Upper lobe of right lung (tissue), 1 donor: ENCODE data around the gene MAP1LC3B. TPM values are rescaled to one million over a fixed set of nuclear protein-coding genes. Genes with fewer than 3 reads are reported as not detected.
A peak's percentile ranks its signal among the peaks of the same experiment; 100 is the strongest.

Experiments used
- ATAC-seq: fragments of 200-7000 bp; cut with Tn5 transposase; one replicate; pipeline ENCODE4 v1.9.1; 2020; ENCODE audit warnings: mild to moderate bottlenecking, moderate library complexity
- DNase-seq: peaks from one replicate; pipeline ENCODE4 v3.0.0-alpha.2; 2020
- H3K27ac ChIP-seq: fragments of 200-600 bp; one replicate; pipeline ENCODE4 v1.8.0; 2022
- H3K27me3 ChIP-seq: fragments of 200-600 bp; one replicate; pipeline ENCODE4 v1.8.0; 2022; ENCODE audit warnings: mild to moderate bottlenecking
- H3K36me3 ChIP-seq: fragments of 200-600 bp; one replicate; pipeline ENCODE4 v1.8.0; 2022
- H3K4me1 ChIP-seq: fragments of 200-600 bp; one replicate; pipeline ENCODE4 v1.8.0; 2022
- H3K4me3 ChIP-seq: fragments of 200-600 bp; one replicate; pipeline ENCODE4 v1.8.0; 2022; ENCODE audit warnings: mild to moderate bottlenecking
- H3K9me3 ChIP-seq: fragments of 200-600 bp; one replicate; pipeline ENCODE4 v1.8.0; 2022
- CTCF ChIP-seq: fragments of 200-600 bp; IDR thresholded peaks from one replicate; pipeline ENCODE4 v1.8.0; 2022; ENCODE audit warnings: antibody characterized with exemption
- intact Hi-C: fragments of 100-400 bp; cut with DNase I; formaldehyde crosslinking; loops from one replicate; pipeline ENCODE4 v1.11.0; 2022
- long read RNA-seq: library from polyadenylated mRNA; unstranded; transcript quantifications from one replicate; pipeline ENCODE4 v2.0.0, GENCODE V29; 2021
- total RNA-seq: library from RNA; stranded (reverse); fragmentation: NEBNext Ultra II Directional; extraction: Animal tissue kit (Norgen Biotek cat#: 25700); gene quantifications from one replicate; pipeline ENCODE4 v1.2.1, GENCODE V29; 2021
- donor health status: DM: no; HTN: yes; CAD: no; lungs with severe emphysema.

Gene MAP1LC3B
- total RNA-seq: 70.4 TPM
- long read RNA-seq, transcript MAP1LC3B-201 (4 exons, 2,688 nt): major isoform, 141 of 154 reads
- long read RNA-seq, partial matches to known transcripts: 1 of 154 reads
- long read RNA-seq, other reads (novel, unspliced or antisense): 10 of 154 reads

GRCh38 chr16:87391950-87392820 lies at the start of gene MAP1LC3B:
Gene MAP1LC3B (plus strand): TSS chr16:87392336. CDS start chr16:87392428, 92 bp downstream.
- ATAC-seq: peak; percentile 92
- Histone ChIP-seq H3K4me1 (peaks cover 39% of the 10 kb centered on the region), H3K27ac (peak within 1 kb of the TSS; percentile 99), H3K27me3 (no peaks in the 10 kb centered on the region), H3K9me3 (no peaks in the 10 kb centered on the region), H3K4me3 (peak within 1 kb of the TSS; percentile 73), H3K36me3 (no peaks in the 10 kb centered on the region)
- peak; percentile 99 for DNase-seq
- TF ChIP-seq CTCF: no peak
- intact Hi-C loops: no loop called here

- no peak for ATAC-seq
- Histone ChIP-seq H3K4me1 (peaks cover 13% of the 10 kb centered on the region), H3K27me3 (no peaks in the 10 kb centered on the region), H3K9me3 (no peaks in the 10 kb centered on the region), H3K36me3 (peaks cover 57% of the 10 kb centered on the region), H3K4me3 (no peak overlapping the region), H3K27ac (no peak overlapping the region)
- intact Hi-C loops: no loop called here
- no peak for TF ChIP-seq CTCF
- no peak for DNase-seq
These were observed 49.6 kb upstream of the MAP1LC3B start for GRCh38 chr16:87342504-87342903.

- peaks cover 57% of the 10 kb centered on the region for H3K36me3 ChIP-seq
- no peak for TF ChIP-seq CTCF
- H3K27me3 ChIP-seq: no peaks in the 10 kb centered on the region
- H3K9me3 ChIP-seq: no peaks in the 10 kb centered on the region
- ATAC-seq: no peak
- H3K27ac ChIP-seq: no peak overlapping the region
- DNase-seq: no peak
- intact Hi-C loops: no loop called here
- peaks cover 13% of the 10 kb centered on the region for H3K4me1 ChIP-seq
- H3K4me3 ChIP-seq: no peak overlapping the region
These were observed 49.0 kb upstream of the MAP1LC3B start for GRCh38 chr16:87342978-87343752.

- peaks cover 13% of the 10 kb centered on the region for H3K4me1 ChIP-seq
- no peaks in the 10 kb centered on the region for H3K27me3 ChIP-seq
- peaks cover 58% of the 10 kb centered on the region for H3K36me3 ChIP-seq
- no peak overlapping the region for H3K27ac ChIP-seq
- ATAC-seq (no peak), DNase-seq (no peak)
- no peak overlapping the region for H3K4me3 ChIP-seq
- intact Hi-C loops: no loop called here
- no peak for TF ChIP-seq CTCF
- H3K9me3 ChIP-seq: no peaks in the 10 kb centered on the region
These were observed 48.4 kb upstream of the MAP1LC3B start for GRCh38 chr16:87343753-87344050.

- no peak overlapping the region for H3K4me3 ChIP-seq
- no peaks in the 10 kb centered on the region for H3K9me3 ChIP-seq
- intact Hi-C loops: no loop called here
- TF ChIP-seq CTCF: no peak
- H3K4me1 ChIP-seq: peaks cover 13% of the 10 kb centered on the region
- ATAC-seq (no peak), DNase-seq (no peak)
- no peaks in the 10 kb centered on the region for H3K27me3 ChIP-seq
- H3K27ac ChIP-seq: no peak overlapping the region
- H3K36me3 ChIP-seq: peaks cover 57% of the 10 kb centered on the region
These were observed 47.8 kb upstream of the MAP1LC3B start for GRCh38 chr16:87344165-87344930.
